GM19452 (cell line): ENCODE data around the gene AGAP1.

Experiments
- ATAC-seq: cut with Tn5 transposase; IDR thresholded peaks from one replicate; pipeline ENCODE4 v1.9.1; 2021; ENCODE audit not compliant: unreplicated experiment

Gene AGAP1

GRCh38 chr2:235507928-235508327 lies 14.1 kb downstream of the AGAP1 start:
- ATAC-seq: no peak

GRCh38 chr2:235508371-235509160 lies 14.7 kb downstream of the AGAP1 start:
- no peak for ATAC-seq

GRCh38 chr2:235510318-235510717 lies 16.5 kb downstream of the AGAP1 start:
- ATAC-seq: no peak

GRCh38 chr2:235511187-235511661 lies 17.4 kb downstream of the AGAP1 start:
- no peak for ATAC-seq

GRCh38 chr2:235511751-235512698 lies 18.2 kb downstream of the AGAP1 start:
- no peak for ATAC-seq

- no peak for ATAC-seq
Measured at GRCh38 chr2:235512699-235513053, 18.8 kb downstream of the AGAP1 start.

GRCh38 chr2:235513984-235514626 lies 20.3 kb downstream of the AGAP1 start:
- no peak for ATAC-seq

GRCh38 chr2:235514627-235515363 lies 21.0 kb downstream of the AGAP1 start:
- no peak for ATAC-seq

GRCh38 chr2:235515364-235515742 lies 21.5 kb downstream of the AGAP1 start:
- no peak for ATAC-seq

- no peak for ATAC-seq
Measured at GRCh38 chr2:235515821-235516220, 22.0 kb downstream of the AGAP1 start.

GRCh38 chr2:235516257-235516656 lies 22.4 kb downstream of the AGAP1 start:
- no peak for ATAC-seq

GRCh38 chr2:235518322-235519090 lies 24.7 kb downstream of the AGAP1 start:
- no peak for ATAC-seq

GRCh38 chr2:235520787-235521186 lies 26.9 kb downstream of the AGAP1 start:
- ATAC-seq: no peak

GRCh38 chr2:235521844-235522243 lies 28.0 kb downstream of the AGAP1 start:
- ATAC-seq: no peak

- ATAC-seq: no peak
Measured at GRCh38 chr2:235523021-235523420, 29.2 kb downstream of the AGAP1 start.

- no peak for ATAC-seq
Measured at GRCh38 chr2:235523486-235524150, 29.8 kb downstream of the AGAP1 start.

GRCh38 chr2:235526166-235526565 lies 32.3 kb downstream of the AGAP1 start:
- no peak for ATAC-seq

GRCh38 chr2:235527806-235528469 lies 34.1 kb downstream of the AGAP1 start:
- no peak for ATAC-seq

- no peak for ATAC-seq
Measured at GRCh38 chr2:235529621-235530020, 35.8 kb downstream of the AGAP1 start.
